NCI-H2107 treated with DMSO at 0.1 percent for 48 hours (cell line): ENCODE results near the gene SLC22A1.
"Not testable (repeated sequence)": the region's sequence is repeated elsewhere in the genome, so short reads cannot be mapped to it uniquely, and the experiment has no call there.

Experiments
- DNase-seq: peaks from one replicate; lab custom pipeline; 2025; ENCODE audit not compliant: unreplicated experiment; lab: John Stamatoyannopoulos, UW

SLC22A1 gene

DNA sequence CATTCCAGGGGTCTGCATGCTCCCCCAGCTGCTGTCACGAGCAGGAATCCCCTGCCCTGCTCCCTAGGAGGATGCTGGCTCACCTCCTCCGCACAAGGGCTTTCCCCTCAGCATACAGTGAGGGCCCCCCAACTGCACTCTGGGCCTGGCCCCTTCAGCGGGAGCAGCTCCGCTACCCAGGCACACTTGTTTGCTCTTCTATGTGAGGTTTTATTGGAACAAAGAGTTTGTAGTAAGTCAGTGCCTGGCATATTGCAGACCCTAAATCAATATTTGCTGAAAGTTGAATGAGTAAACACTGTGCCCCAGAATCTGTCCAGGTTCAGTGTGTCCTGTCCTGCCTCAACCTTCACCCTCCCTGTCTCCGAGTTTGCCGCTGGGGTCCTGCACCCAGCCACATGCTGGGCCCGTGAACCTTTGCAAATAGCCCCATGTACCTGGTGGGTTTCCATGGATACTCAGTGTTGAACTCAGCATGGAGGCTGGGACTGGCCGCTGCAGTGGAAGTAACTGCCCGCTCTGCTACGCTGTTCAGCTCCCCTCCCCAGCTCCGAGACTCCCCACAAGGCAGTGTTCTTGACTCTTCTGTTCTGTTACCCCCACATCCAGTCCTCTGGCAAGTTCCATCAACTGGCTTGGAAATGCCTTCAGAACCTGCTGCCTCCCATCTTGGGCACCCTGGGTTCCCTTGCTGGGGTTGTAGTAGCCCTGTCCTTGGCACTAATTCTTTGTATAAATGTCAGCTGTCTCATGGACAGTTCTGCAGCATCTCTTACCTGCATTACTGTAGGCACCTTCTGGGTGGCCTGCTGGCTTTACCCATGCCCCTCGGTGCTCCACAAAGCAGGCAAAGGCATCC, 15.7 kb downstream of the SLC22A1 start:
- no peak for DNase-seq

DNA sequence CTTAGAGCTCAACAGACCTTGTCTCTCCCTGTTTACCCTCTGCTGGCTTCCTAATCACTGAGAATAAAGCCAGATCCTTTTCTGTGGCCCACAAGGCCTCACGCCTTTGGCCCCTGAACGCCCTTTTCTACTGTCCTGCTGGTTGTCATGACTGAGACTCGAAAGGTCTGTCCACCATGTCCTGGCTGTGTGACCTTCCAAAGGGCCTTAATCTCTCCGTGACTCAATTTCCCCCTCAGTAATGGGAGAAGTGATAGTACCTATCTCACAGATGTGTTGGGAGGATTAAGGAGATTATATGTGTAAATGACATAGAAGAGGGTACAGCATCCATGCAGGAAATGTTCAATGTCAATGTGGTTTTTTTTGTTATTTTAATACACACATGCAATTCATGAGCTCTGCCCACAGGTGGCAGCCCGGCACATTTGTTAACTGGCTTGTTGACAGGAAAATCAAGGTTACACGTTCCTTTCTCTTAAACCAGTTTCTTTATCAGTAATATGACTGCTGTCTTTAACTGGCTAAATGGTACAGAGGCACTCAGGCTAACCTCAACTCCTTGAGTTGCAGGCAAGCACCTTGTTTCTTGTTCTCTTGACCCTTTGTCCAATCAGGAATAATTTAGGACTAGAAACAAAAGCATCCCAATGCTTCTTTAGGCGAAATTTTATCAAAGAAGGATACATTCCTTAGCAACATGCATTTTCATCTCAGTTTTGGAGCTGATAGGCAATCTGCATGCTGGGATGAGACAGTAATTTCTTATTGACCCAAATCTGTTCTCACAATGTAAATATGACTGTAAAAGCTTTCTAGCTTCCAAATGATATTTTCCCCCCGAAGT, 16.6 kb downstream of the SLC22A1 start:
- DNase-seq: no peak

GRCh38 chr6:160138839-160139419, 17.3 kb downstream of the SLC22A1 start:
- DNase-seq: no peak

DNA sequence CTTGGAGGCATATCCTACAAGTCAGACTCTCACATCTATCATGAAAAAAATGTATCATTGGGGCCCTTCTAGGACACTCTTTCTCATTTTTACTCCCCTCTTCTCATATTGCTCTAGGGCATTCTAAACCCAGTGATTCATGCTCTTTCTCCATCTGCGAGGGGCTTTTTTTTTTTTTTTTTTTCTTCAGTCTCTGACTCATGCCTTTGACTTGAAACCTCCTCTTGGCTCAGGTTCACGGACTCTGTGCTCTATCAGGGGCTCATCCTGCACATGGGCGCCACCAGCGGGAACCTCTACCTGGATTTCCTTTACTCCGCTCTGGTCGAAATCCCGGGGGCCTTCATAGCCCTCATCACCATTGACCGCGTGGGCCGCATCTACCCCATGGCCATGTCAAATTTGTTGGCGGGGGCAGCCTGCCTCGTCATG, 17.8 kb downstream of the SLC22A1 start:
- DNase-seq: no peak

DNA sequence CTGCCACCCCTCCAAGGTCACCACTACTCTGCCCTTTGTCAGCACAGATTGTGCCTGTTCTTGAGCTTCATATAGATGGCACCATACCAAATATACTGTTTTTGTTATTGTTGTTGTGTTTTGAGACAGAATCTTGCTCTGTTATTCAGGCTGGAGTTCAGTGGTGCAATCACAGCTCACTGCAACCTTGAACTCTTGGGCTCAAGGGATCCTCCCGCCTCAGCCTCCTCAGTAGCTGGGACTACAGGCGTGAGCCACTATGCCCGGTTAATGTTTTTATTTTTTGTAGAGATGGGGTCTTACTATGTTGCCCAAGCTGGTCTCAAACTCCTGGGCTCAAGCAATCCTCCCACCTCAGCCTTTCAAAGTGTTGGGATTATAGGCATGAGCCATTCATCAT, 18.9 kb downstream of the SLC22A1 start:
- DNase-seq: not testable (repeated sequence)

DNA sequence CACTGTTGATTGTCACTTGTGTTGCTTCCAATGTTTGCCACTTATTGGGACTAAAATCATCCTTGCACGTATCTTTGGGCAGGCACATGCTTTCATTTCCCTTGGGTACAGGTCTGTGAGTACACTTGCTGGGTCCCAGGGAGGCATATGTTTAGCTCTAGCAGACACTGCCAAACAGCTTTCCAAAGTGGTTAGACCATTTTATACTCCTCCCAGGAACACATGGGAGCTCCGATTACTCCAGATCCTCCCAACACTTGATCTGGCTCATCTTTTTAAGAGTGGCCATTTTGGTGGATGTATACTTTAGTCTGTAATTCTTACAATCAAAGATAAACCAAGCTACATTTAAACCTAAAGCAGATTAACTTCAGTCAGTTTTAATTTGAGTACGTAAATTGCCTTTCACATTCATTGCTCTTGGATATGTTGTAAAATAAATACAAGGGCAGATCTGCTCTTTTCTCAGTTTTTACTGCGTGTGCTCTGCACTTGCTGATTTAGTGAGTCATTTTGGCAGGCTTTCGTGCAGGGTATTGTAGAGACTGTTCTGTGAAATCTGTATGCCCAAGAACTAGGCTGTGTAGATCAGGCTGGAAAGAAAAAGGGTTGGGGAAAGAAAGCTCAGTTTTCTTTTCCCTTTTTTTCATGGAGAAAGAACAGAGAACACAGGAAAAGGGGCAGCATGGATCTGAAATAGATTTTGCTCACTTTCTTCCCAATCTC, 19.5 kb downstream of the SLC22A1 start:
- no peak for DNase-seq

DNA sequence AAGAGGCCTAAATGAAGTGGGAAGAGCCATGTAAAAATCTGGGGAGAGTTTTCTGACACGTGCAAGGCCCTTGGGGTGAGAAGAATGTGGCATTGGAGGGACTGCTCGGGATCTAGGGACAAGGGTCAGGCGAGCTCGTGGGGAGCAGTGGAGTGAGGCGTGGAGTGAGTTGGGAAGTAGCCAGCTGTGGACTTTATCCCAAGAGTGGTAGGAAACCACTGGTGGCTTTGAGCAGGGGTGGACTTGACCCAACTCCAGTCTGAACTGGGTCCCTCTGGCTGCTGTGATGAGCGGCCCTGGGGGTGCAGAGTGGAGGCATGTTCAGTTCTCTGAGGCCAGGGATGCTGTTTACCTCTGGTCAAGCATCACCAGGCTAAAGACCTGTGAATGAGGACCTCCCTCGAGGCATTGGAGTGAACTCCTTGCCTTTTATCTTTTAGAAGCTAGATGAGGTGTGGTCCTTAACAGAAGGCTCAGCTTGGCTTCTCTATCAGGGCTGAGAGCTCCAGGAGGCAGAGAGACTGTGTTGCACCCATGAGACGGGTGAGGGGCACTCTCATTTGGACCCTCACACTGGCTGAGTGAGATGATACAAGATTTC, 20.6 kb downstream of the SLC22A1 start:
- DNase-seq: no peak

GRCh38 chr6:160146454-160147145, 25.0 kb downstream of the SLC22A1 start:
- DNase-seq: no peak

GRCh38 chr6:160147146-160147536, 25.5 kb downstream of the SLC22A1 start:
- DNase-seq: no peak

DNA sequence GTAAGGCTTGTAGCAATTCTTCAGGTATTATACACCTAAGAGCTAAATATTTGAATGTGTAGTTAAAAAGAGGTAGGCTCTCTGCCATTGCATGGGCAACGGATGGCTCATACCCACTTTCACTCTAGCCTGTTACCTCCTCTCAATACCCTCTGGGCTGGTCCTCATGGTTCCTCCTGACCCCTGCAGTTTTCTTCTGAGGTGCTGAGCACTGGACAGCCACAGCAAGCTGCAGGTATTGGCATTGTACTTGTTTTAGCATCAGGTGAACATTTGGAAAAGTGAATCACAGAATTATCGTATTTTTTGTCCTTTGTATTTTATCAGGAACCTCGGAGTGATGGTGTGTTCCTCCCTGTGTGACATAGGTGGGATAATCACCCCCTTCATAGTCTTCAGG, 32.9 kb downstream of the SLC22A1 start:
- no peak for DNase-seq

DNA sequence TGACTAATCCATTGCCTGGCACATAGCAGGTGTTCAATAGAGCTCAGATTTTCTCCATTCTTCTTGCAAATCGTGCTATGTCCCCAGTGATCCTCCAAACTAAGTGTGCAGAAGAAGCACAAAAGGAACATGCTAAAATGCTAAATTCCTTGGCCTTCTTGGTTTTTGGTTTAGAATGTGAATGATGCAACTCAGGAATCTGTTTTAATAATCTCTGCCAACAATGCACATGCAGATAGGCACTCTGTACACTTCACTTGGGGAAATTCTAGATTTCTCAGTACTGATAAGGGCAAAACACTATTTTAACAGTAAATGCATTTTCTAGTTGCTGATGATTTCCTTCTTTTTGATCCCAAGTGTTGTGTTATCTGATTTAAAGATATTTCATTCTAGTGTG, 35.2 kb downstream of the SLC22A1 start:
- no peak for DNase-seq

DNA sequence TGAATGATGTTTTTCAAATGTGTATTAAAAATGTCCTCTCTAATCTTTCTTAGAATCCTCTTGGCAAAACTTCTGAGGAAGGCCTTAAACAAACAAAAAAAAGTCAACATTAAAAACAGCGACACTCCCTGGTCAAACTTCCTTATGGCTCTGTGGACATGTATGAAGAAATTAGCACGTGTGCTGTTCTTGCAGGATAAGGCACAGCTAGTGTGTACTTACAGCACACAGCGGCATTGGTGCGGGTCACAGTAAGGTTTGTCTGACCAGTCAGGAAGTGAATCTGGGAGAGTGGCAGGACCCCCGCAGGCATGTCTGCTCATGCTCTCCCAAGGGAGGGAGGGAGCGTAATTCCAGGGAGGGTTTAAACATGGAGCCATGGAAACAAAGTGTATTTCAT, 38.8 kb downstream of the SLC22A1 start:
- no peak for DNase-seq

DNA sequence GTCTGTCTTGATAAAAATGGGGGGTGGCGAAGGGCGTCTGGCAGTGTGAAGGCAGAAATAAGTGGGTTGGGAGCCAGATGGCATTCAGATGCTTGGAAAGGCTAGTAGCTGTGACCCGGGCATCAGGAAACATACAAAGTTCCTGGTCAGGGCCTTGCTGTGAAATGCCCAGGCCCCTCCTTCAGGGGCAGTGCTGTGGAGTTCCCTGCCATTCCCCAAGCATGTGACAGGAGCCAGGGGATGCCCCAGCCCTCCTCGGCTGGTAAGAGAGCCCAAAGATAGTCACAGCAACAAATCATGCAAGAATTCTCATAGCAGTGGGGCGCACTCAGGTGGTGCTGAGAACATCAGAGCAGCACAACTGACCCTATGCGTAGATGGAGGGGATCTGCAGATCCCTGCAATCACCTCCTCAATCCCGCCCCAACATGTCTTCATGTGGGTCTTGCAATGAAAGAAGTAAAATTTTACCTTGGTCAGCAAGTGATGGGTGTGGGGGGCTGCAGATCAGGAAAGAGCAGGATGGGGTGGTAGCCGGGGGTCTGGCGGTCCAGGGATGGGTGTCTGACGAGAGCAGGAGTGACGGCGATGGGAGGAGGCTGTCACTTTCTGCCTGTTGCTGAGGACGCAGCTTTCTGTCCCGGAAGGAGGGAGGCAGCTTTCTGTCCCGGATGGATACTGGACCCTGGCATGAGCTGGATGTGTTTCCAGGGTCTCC, 39.5 kb downstream of the SLC22A1 start:
- no peak for DNase-seq

- no peak for DNase-seq
Observed at GRCh38 chr6:160161647-160161986, 40.0 kb downstream of the SLC22A1 start.

DNA sequence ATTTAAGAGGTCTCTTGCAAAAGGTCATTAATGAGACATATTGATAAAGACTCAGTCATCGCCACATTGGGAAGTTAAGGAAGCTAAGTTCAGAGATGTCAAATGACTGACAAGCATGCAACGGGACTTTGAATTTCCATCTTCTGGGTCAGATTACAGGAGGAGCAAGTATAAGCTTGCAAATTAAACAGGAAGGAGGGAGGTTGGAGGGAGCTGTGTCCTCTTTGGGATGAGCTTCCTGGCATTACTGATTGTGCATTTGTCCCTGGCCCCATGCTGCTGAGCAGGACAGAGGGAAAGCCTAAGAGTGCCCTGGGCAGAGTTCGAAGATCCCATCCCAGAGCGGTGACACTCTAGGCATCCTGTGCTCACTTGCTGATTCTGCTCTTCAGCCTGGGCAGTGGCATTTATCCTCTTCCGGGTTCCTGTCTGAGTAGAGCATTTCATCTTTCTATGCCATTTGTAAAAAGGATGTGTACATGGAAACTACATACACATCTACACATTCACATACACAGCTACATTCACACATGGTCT, 40.5 kb downstream of the SLC22A1 start:
- DNase-seq: no peak

GRCh38 chr6:160163425-160163824, 41.8 kb downstream of the SLC22A1 start:
- DNase-seq: no peak

GRCh38 chr6:160163912-160164311, 42.3 kb downstream of the SLC22A1 start:
- DNase-seq: no peak

- DNase-seq: not testable (repeated sequence)
Observed at GRCh38 chr6:160165928-160166327, 44.3 kb downstream of the SLC22A1 start.
